AG10803 (cell line): ENCODE measurements around the gene RSAD2.

Source experiments
- DNase-seq: peaks from one replicate; pipeline ENCODE4 v3.0.0; 2010; ENCODE audit warnings: low read depth
- H3K4me3 ChIP-seq: 2 replicates; pipeline ENCODE4 v1.5.1; 2011; ENCODE audit warnings: mild to moderate bottlenecking, low read length, control low read depth
- CTCF ChIP-seq: conservative IDR thresholded peaks from 2 replicates; pipeline ENCODE4 v1.5.1; 2011; ENCODE audit warnings: mild to moderate bottlenecking, low read length, control low read depth, inconsistent platforms

RSAD2 gene

GRCh38 chr2:6917761-6918421, 40.3 kb downstream of the RSAD2 start:
- peak overlapping the region; percentile 47 for H3K4me3 ChIP-seq
- no peak for DNase-seq

GRCh38 chr2:6919901-6920742, 42.5 kb downstream of the RSAD2 start:
- no peak for TF ChIP-seq CTCF
- DNase-seq: no peak

More at GRCh38 chr2:6917761-6918421, 40.3 kb downstream of the RSAD2 start:
- no peak for TF ChIP-seq CTCF

GRCh38 chr2:6920743-6921064, 43.1 kb downstream of the RSAD2 start:
- TF ChIP-seq CTCF: no peak
- no peak overlapping the region for H3K4me3 ChIP-seq
- DNase-seq: no peak

More at GRCh38 chr2:6919901-6920742, 42.5 kb downstream of the RSAD2 start:
- H3K4me3 ChIP-seq: no peak overlapping the region

GRCh38 chr2:6921321-6921922, 43.8 kb downstream of the RSAD2 start:
- H3K4me3 ChIP-seq: no peak overlapping the region
- no peak for TF ChIP-seq CTCF
- DNase-seq: no peak

GRCh38 chr2:6922201-6922656, 44.7 kb downstream of the RSAD2 start:
- no peak for TF ChIP-seq CTCF
- no peak for DNase-seq
- H3K4me3 ChIP-seq: no peak overlapping the region

DNA sequence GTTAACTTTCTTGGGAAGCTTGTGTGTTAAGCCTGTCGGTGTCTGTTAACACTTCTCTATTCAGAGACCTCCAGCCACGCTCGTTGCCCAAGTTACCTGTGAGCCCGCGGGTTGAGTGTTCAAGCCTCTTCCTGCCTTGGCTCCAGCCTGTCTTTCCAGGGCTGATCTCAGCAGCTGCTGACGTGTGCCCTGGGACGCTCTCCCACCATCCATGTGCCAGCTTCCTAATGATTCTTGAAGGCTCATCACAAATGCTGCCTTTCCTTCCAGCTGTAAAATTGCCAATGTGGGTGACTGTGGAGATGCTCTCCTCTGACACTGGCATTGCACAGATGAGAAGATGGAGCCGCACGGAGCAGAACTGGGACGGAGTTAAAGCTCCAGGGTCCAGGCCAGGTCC, 45.7 kb downstream of the RSAD2 start:
- TF ChIP-seq CTCF: no peak
- no peak for DNase-seq
- H3K4me3 ChIP-seq: no peak overlapping the region
